Smooth muscle cell (in vitro differentiated cells): Measurements from ENCODE around the gene LRRC10. TPM values are rescaled to one million over a fixed set of nuclear protein-coding genes. Genes with fewer than 3 reads are reported as not detected.

Experiments used
- DNase-seq: peaks from one replicate; lab custom pipeline; 2025; ENCODE audit not compliant: unreplicated experiment; lab: John Stamatoyannopoulos, UW
- H2AFZ ChIP-seq: fragments of 200-600 bp; sonication (generic); 2 replicates; pipeline ENCODE4 v1.6.0; 2016; ENCODE audit warnings: antibody characterized with exemption, low read depth, mild to moderate bottlenecking
- H3F3A ChIP-seq: fragments of 200-600 bp; sonication (generic); 2 replicates; pipeline ENCODE4 v1.6.0; 2017; ENCODE audit warnings: antibody characterized with exemption, low read depth
- H3K27ac ChIP-seq: fragments of 200-600 bp; sonication (generic); 2 replicates; pipeline ENCODE4 v1.5.1; 2016; ENCODE audit warnings: low read depth, mild to moderate bottlenecking
- H3K27me3 ChIP-seq: fragments of 200-600 bp; sonication (generic); 2 replicates; pipeline ENCODE4 v1.6.1; 2016; ENCODE audit warnings: low read depth, mild to moderate bottlenecking
- H3K36me3 ChIP-seq: fragments of 200-600 bp; sonication (generic); 2 replicates; pipeline ENCODE4 v1.5.1; 2016; ENCODE audit warnings: low read depth
- H3K4me1 ChIP-seq: fragments of 200-600 bp; sonication (generic); 2 replicates; pipeline ENCODE4 v1.5.1; 2016; ENCODE audit warnings: low read depth
- H3K4me2 ChIP-seq: fragments of 200-600 bp; sonication (generic); 2 replicates; pipeline ENCODE4 v1.6.0; 2016; ENCODE audit warnings: mild to moderate bottlenecking
- H3K4me3 ChIP-seq: fragments of 200-600 bp; sonication (generic); 2 replicates; pipeline ENCODE4 v1.5.1; 2016; ENCODE audit warnings: mild to moderate bottlenecking
- H3K79me2 ChIP-seq: fragments of 200-600 bp; sonication (generic); 2 replicates; pipeline ENCODE4 v1.6.0; 2016; ENCODE audit warnings: low read depth, mild to moderate bottlenecking
- H3K9ac ChIP-seq: fragments of 200-600 bp; sonication (generic); 2 replicates; pipeline ENCODE4 v1.6.0; 2016; ENCODE audit warnings: low read depth
- H3K9me3 ChIP-seq: fragments of 200-600 bp; sonication (generic); replicated peaks from 2 replicates; pipeline ENCODE4 v1.5.1; 2016; ENCODE audit warnings: low read depth
- H4K20me1 ChIP-seq: fragments of 200-600 bp; sonication (generic); 2 replicates; pipeline ENCODE4 v1.6.0; 2016; ENCODE audit warnings: low read depth
- CTCF ChIP-seq: fragments of 200-600 bp; sonication (generic); IDR thresholded peaks from 2 replicates; pipeline ENCODE4 v1.5.1; 2017; ENCODE audit warnings: borderline replicate concordance, mild to moderate bottlenecking, antibody characterized with exemption; ENCODE audit not compliant: insufficient read depth, poor library complexity, severe bottlenecking
- WGBS: methylation state at CpG from one replicate; pipeline ENCODE4 v1.1.7; 2016; ENCODE audit warnings: low lambda C conversion rate; 5-methylcytosine and 5-hydroxymethylcytosine counted together
- polyA plus RNA-seq: library from polyadenylated mRNA; unstranded; fragments of >200 nt; fragmentation: Nextera tagmentation; extraction: Ambion mirVana; gene quantifications from 2 replicates; pipeline ENCODE4 v1.2.1, GENCODE V29; 2016
- total RNA-seq: library from RNA; depleted of rRNA; stranded (reverse); fragments of >200 nt; gene quantifications from 2 replicates; pipeline ENCODE4 v1.2.3, GENCODE V29; 2014

The LRRC10 gene
- total and polyA plus RNA-seq, 2 experiments from 2014 or later = not detected

- Histone ChIP-seq H3F3A (no peaks in the 10 kb centered on the region), H3K36me3 (no peaks in the 10 kb centered on the region), H4K20me1 (no peaks in the 10 kb centered on the region), H3K27ac (no peak overlapping the region), H3K4me2 (no peak overlapping the region), H3K79me2 (no peaks in the 10 kb centered on the region), H3K27me3 (no peaks in the 10 kb centered on the region), H3K4me1 (no peaks in the 10 kb centered on the region), H3K9ac (no peak overlapping the region), H3K9me3 (no peaks in the 10 kb centered on the region), H2AFZ (peak overlapping the region; percentile 89), H3K4me3 (no peak overlapping the region)
- peak; percentile 89 for TF ChIP-seq CTCF
- DNase-seq = no peak
- WGBS = 23% methylated on average over 12 of the region's 12 CpGs
These were observed 28.8 kb upstream of the LRRC10 start for GRCh38 chr12:69639400-69640016.

- no peaks in the 10 kb centered on the region for H3K79me2 ChIP-seq
- H3K9me3 ChIP-seq = no peaks in the 10 kb centered on the region
- no peak overlapping the region for H3K4me2 ChIP-seq
- WGBS = 93% methylated on average over 2 of the region's 2 CpGs
- no peak for DNase-seq
- no peak overlapping the region for H2AFZ ChIP-seq
- no peaks in the 10 kb centered on the region for H3K36me3 ChIP-seq
- no peaks in the 10 kb centered on the region for H4K20me1 ChIP-seq
- no peak overlapping the region for H3K4me3 ChIP-seq
- no peaks in the 10 kb centered on the region for H3F3A ChIP-seq
- no peaks in the 10 kb centered on the region for H3K4me1 ChIP-seq
- H3K27ac ChIP-seq = no peak overlapping the region
- TF ChIP-seq CTCF = peak; percentile 21
- H3K27me3 ChIP-seq = no peaks in the 10 kb centered on the region
- H3K9ac ChIP-seq = no peak overlapping the region
These were observed 22.4 kb upstream of the LRRC10 start for GRCh38 chr12:69633061-69633460.

GRCh38 chr12:69630191-69630590 lies 19.5 kb upstream of the LRRC10 start:
- no peak overlapping the region for H2AFZ ChIP-seq
- no peaks in the 10 kb centered on the region for H3K79me2 ChIP-seq
- H4K20me1 ChIP-seq = no peaks in the 10 kb centered on the region
- no peaks in the 10 kb centered on the region for H3K27me3 ChIP-seq
- H3K4me2 ChIP-seq = no peak overlapping the region
- H3K4me3 ChIP-seq = no peak overlapping the region
- H3K4me1 ChIP-seq = no peaks in the 10 kb centered on the region
- H3K27ac ChIP-seq = no peak overlapping the region
- 82% methylated on average over 6 of the region's 6 CpGs for WGBS
- H3F3A ChIP-seq = no peaks in the 10 kb centered on the region
- H3K9me3 ChIP-seq = no peaks in the 10 kb centered on the region
- TF ChIP-seq CTCF = no peak
- no peak for DNase-seq
- H3K9ac ChIP-seq = no peak overlapping the region
- no peaks in the 10 kb centered on the region for H3K36me3 ChIP-seq

GRCh38 chr12:69627501-69627900 lies 16.8 kb upstream of the LRRC10 start:
- Histone ChIP-seq H3K79me2 (no peaks in the 10 kb centered on the region), H2AFZ (no peak overlapping the region), H3F3A (no peaks in the 10 kb centered on the region), H3K4me3 (no peak overlapping the region), H3K9ac (no peak overlapping the region), H4K20me1 (no peaks in the 10 kb centered on the region), H3K27ac (no peak overlapping the region), H3K9me3 (no peaks in the 10 kb centered on the region), H3K27me3 (no peaks in the 10 kb centered on the region), H3K36me3 (no peaks in the 10 kb centered on the region), H3K4me2 (no peak overlapping the region), H3K4me1 (no peaks in the 10 kb centered on the region)
- no peak for DNase-seq
- TF ChIP-seq CTCF = no peak
- WGBS = 89% methylated on average over 8 of the region's 8 CpGs
